ENCODE results near the gene LRRC7.

GRCh38 chr1:70140894-70141293 is 573.2 kb downstream of the LRRC7 start:
- TF ChIP-seq CEBPZ (IDR thresholded peaks at IDR 0.05; ENCODE audit: low read length) (no peak), NR2F6 (IDR thresholded peaks at IDR 0.05) (no peak), NR2F6 (CRISPR knock-in tag; IDR thresholded peaks at IDR 0.05) (no peak), ZNF253 (CRISPR knock-in tag; IDR thresholded peaks at IDR 0.05; ENCODE audit: borderline replicate concordance) (no peak), CTCF (CRISPR knock-in tag; IDR thresholded peaks at IDR 0.05) (no peak), BCL3 (CRISPR knock-in tag; IDR thresholded peaks at IDR 0.05) (no peak), PRDM15 (CRISPR knock-in tag; IDR thresholded peaks at IDR 0.05) (no peak), ZNF616 (CRISPR knock-in tag; IDR thresholded peaks at IDR 0.05; ENCODE audit: low read depth) (no peak), STAT6 (CRISPR knock-in tag; IDR thresholded peaks at IDR 0.05; ENCODE audit: borderline replicate concordance) (no peak), CEBPB (IDR thresholded peaks at IDR 0.05; ENCODE audit: borderline replicate concordance, low read depth, low read length) (no peak), MBNL3 (CRISPR knock-in tag; conservative IDR thresholded peaks at IDR 0.05) (no peak)

Data from HepG2 (cell line).